Activated CD8-positive, alpha-beta memory T cell treated with anti-CD3 and anti-CD28 coated beads for 48 hours (primary cell): ENCODE data around the gene POLR2B.
"Not testable (repeated sequence)": the region's sequence is repeated elsewhere in the genome, so short reads cannot be mapped to it uniquely, and the experiment has no call there.

Experiments
- DNase-seq, 3 experiments: peaks; one replicate each; pipeline ENCODE4 v3.0.0-alpha.2; 2020; ENCODE audit warnings: low read depth in 2 of 3, low spot score in 2 of 3

POLR2B gene

GRCh38 chr4:56986192-56986591 lies 7.5 kb downstream of the POLR2B start:
- DNase-seq: no peak

GRCh38 chr4:56986952-56987351 lies 8.3 kb downstream of the POLR2B start:
- DNase-seq: no peak

GRCh38 chr4:56990109-56990905 lies 11.6 kb downstream of the POLR2B start:
- no peak for DNase-seq

GRCh38 chr4:56995525-56995924 lies 16.8 kb downstream of the POLR2B start:
- no peak for DNase-seq

GRCh38 chr4:56999751-57000150 lies 21.1 kb downstream of the POLR2B start:
- no peak for DNase-seq

- DNase-seq: no peak
Observed at GRCh38 chr4:57013543-57014120, 34.9 kb downstream of the POLR2B start.

- DNase-seq: no peak
Observed at GRCh38 chr4:57018980-57019379, 40.3 kb downstream of the POLR2B start.

GRCh38 chr4:57020467-57021101 lies 41.9 kb downstream of the POLR2B start:
- DNase-seq: no peak

GRCh38 chr4:57023104-57023503 lies 44.4 kb downstream of the POLR2B start:
- no peak for DNase-seq

- DNase-seq: no peak
Observed at GRCh38 chr4:57034520-57034919, 55.8 kb downstream of the POLR2B start.

GRCh38 chr4:57037982-57038604 lies 59.4 kb downstream of the POLR2B start:
- DNase-seq: peak in 2 of 3 experiments; percentile 6 to 12

- no peak for DNase-seq
Observed at GRCh38 chr4:57039345-57039744, 60.6 kb downstream of the POLR2B start.

- DNase-seq: no peak
Observed at GRCh38 chr4:57040510-57040909, 61.8 kb downstream of the POLR2B start.

GRCh38 chr4:57041020-57041419 lies 62.3 kb downstream of the POLR2B start:
- DNase-seq: no peak

GRCh38 chr4:57042711-57043169 lies 64.0 kb downstream of the POLR2B start:
- DNase-seq: no peak

- DNase-seq: no peak
Observed at GRCh38 chr4:57043347-57044251, 64.9 kb downstream of the POLR2B start.

GRCh38 chr4:57044279-57044678 lies 65.6 kb downstream of the POLR2B start:
- DNase-seq: no peak

- no peak for DNase-seq
Observed at GRCh38 chr4:57044996-57045395, 66.3 kb downstream of the POLR2B start.

- not testable (repeated sequence) for DNase-seq
Observed at GRCh38 chr4:57047046-57047445, 68.3 kb downstream of the POLR2B start.

- no peak for DNase-seq
Observed at GRCh38 chr4:57048590-57049304, 70.1 kb downstream of the POLR2B start.
